ENCODE data around the gene CHP2. TPM values are rescaled to one million over a fixed set of nuclear protein-coding genes. Genes with fewer than 3 reads are reported as not detected.
A peak's percentile ranks its signal among the peaks of the same experiment; 100 is the strongest.

Gene CHP2
- total and polyA plus RNA-seq, 2 of the 13 experiments (the other 11 are each of a cell fraction or from before 2014, with no cell fraction given) = not detected

DNA sequence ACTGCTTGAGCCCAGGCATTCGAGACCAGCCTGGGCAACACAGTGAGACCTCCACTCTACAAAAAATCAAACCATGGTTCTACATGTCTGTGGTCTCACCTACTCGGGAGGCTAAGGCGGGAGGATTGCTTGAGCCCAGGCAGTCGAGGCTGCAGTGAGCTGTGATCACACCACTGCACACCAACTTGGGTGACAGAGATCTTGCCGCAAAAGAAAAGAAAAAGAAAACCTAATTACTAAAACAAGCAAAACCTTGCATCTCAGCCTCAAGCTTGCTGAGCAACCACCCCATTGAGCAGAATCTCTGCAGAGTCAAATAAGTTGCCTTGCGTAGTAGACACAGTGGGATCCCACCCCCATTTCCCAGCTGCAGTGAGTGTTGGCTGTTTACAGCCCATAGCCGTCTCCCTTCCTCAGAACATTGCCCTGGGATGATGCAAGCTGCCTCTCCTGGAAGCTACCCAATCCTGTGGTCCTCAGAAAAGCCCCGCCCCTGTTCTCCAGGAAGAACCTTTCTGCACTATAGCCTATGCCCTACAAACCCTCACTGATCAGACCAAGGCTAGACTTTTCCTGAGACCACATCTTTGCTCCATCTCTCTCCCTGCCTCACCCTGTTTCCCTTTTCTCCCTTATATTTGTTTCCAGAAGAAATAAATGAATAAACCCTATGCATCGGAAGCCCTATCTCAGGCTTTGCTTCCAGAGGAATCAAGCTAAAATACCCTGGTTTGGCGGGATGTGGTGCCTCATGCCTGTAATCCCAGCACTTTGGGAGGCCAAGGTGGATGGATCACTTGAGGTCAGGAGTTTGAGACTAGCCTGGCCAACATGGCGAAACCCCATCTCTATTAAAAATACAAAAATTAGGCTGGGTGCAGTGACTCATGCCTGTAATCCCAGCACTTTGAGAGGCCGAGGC is 25.1 kb upstream of the CHP2 start (continued):
- TF ChIP-seq MEIS1 (CRISPR knock-in tag; IDR thresholded peaks at IDR 0.05; ENCODE audit: borderline replicate concordance) = no peak
- peak; percentile 63; the same call in 1 of the 2 replicates for TF ChIP-seq ZNF292 (CRISPR knock-in tag; IDR thresholded peaks at IDR 0.05; ENCODE audit: borderline replicate concordance, low read depth)
- no peak for TF ChIP-seq FOXP1 (IDR thresholded peaks at IDR 0.05)
- TF ChIP-seq FOXP1 (CRISPR knock-in tag; IDR thresholded peaks at IDR 0.05) = peak; percentile 31; the same call in 1 of the 2 replicates
- TF ChIP-seq KAT8 (CRISPR knock-in tag; IDR thresholded peaks at IDR 0.05) = peak; percentile 62
- peak; percentile 64; the same call in 1 of the 2 replicates for TF ChIP-seq ERF (CRISPR knock-in tag; IDR thresholded peaks at IDR 0.05)
- TF ChIP-seq FOXC1 (CRISPR knock-in tag; IDR thresholded peaks at IDR 0.05; ENCODE audit: borderline replicate concordance) = 0 out of 2 replicates have a peak, but pooled peaks have one; percentile 49
- TF ChIP-seq DNMT3B (CRISPR knock-in tag; conservative IDR thresholded peaks at IDR 0.05) = no peak
- peak; percentile 92 for TF ChIP-seq CEBPG (CRISPR knock-in tag; IDR thresholded peaks at IDR 0.05)
- TF ChIP-seq NR2C2 (CRISPR knock-in tag; IDR thresholded peaks at IDR 0.05; ENCODE audit: borderline replicate concordance) = no peak
- no peak for TF ChIP-seq ARNT (IDR thresholded peaks at IDR 0.05)
- no peak for TF ChIP-seq TMF1 (CRISPR knock-in tag; IDR thresholded peaks at IDR 0.05; ENCODE audit: low read depth)
- no peak for TF ChIP-seq FOXA1 (IDR thresholded peaks at IDR 0.05)
- 0 out of 2 replicates have a peak, but pooled peaks have one; percentile 29 for TF ChIP-seq FOXA1 (CRISPR knock-in tag; IDR thresholded peaks at IDR 0.05)
- TF ChIP-seq, protein P1, sequence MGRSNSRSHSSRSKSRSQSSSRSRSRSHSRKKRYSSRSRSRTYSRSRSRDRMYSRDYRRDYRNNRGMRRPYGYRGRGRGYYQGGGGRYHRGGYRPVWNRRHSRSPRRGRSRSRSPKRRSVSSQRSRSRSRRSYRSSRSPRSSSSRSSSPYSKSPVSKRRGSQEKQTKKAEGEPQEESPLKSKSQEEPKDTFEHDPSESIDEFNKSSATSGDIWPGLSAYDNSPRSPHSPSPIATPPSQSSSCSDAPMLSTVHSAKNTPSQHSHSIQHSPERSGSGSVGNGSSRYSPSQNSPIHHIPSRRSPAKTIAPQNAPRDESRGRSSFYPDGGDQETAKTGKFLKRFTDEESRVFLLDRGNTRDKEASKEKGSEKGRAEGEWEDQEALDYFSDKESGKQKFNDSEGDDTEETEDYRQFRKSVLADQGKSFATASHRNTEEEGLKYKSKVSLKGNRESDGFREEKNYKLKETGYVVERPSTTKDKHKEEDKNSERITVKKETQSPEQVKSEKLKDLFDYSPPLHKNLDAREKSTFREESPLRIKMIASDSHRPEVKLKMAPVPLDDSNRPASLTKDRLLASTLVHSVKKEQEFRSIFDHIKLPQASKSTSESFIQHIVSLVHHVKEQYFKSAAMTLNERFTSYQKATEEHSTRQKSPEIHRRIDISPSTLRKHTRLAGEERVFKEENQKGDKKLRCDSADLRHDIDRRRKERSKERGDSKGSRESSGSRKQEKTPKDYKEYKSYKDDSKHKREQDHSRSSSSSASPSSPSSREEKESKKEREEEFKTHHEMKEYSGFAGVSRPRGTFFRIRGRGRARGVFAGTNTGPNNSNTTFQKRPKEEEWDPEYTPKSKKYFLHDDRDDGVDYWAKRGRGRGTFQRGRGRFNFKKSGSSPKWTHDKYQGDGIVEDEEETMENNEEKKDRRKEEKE (IDR thresholded peaks at IDR 0.05) = no peak
- TF ChIP-seq PPARG (CRISPR knock-in tag; conservative IDR thresholded peaks at IDR 0.05) = 0 out of 2 replicates have a peak, but pooled peaks have one; percentile 42
- no peak for TF ChIP-seq XRCC5 (optimal IDR thresholded peaks at IDR 0.05; ENCODE audit: low read length)
- no peak for TF ChIP-seq NCOA5 (CRISPR knock-in tag; IDR thresholded peaks at IDR 0.05)
- peak; percentile 60; the same call in 1 of the 2 replicates for TF ChIP-seq ZMYM4 (CRISPR knock-in tag; IDR thresholded peaks at IDR 0.05)
- 0 out of 2 replicates have a peak, but pooled peaks have one; percentile 8 for TF ChIP-seq ZNF121 (CRISPR knock-in tag; IDR thresholded peaks at IDR 0.05)
- TF ChIP-seq GATAD1 (CRISPR knock-in tag; IDR thresholded peaks at IDR 0.05) = no peak
- no peak for TF ChIP-seq ZNF260 (CRISPR knock-in tag; IDR thresholded peaks at IDR 0.05; ENCODE audit: borderline replicate concordance, low read depth)
- no peak for TF ChIP-seq CREB3 (CRISPR knock-in tag; IDR thresholded peaks at IDR 0.05)
- TF ChIP-seq ZNF530 (CRISPR knock-in tag; IDR thresholded peaks at IDR 0.05; ENCODE audit: low read depth) = no peak
- no peak for TF ChIP-seq SIN3A (IDR thresholded peaks at IDR 0.05; ENCODE audit: borderline replicate concordance, low read depth, low read length)
- peak; percentile 74 for TF ChIP-seq ZNF644 (CRISPR knock-in tag; IDR thresholded peaks at IDR 0.05; ENCODE audit: low read depth)
- no peak for TF ChIP-seq SKIL (CRISPR knock-in tag; IDR thresholded peaks at IDR 0.05; ENCODE audit: borderline replicate concordance)

Measured in HepG2 (cell line).